Measurements from ENCODE around the gene TBL2. TPM values are rescaled to one million over a fixed set of nuclear protein-coding genes. Genes with fewer than 3 reads are reported as not detected.
"Not testable (repeated sequence)": the region's sequence is repeated elsewhere in the genome, so short reads cannot be mapped to it uniquely, and the experiment has no call there.

The TBL2 gene
- total and polyA plus RNA-seq, 2 donors (not counting 1 experiment from before 2014, with no cell fraction given): 15.1 to 34.6 TPM

- Histone ChIP-seq H4K20me1 (ENCODE audit: control insufficient read depth, insufficient read depth, low read length, poor library complexity, severe bottlenecking) (no peaks in the 10 kb centered on the region), H3K9me3 (ENCODE audit: control extremely low read depth in 1 of 3, control insufficient read depth in 2 of 3, insufficient read depth in 1 of 3, low read length in 2 of 3) (peaks cover 0 to 12% (median 0%) of the 10 kb centered on the region in 3 donors), H3K9ac (ENCODE audit: low read length) (no peak overlapping the region), H3K27ac (ENCODE audit: low read length in 2 of 2) (no peak overlapping the region), H3K4me1 (ENCODE audit: control insufficient read depth in 2 of 2, insufficient read depth in 2 of 2, low read length in 2 of 2) (peaks cover 14 to 21% of the 10 kb centered on the region in 2 donors), H3K4me2 (replicated peaks; ENCODE audit: low read depth, low read length, poor library complexity, severe bottlenecking) (no peak overlapping the region), H3K27me3 (replicated peaks in 1 of 4; ENCODE audit: control extremely low read depth in 1 of 4, control insufficient read depth in 3 of 4, insufficient read depth in 4 of 4, low read length in 3 of 4) (peaks cover 0 to 46% (median 20%) of the 10 kb centered on the region in 4 experiments), H3K79me2 (ENCODE audit: control insufficient read depth, insufficient read depth, low read length) (no peaks in the 10 kb centered on the region), H3K4me3 (ENCODE audit: control extremely low read depth in 1 of 5, extremely low read depth in 1 of 5, insufficient read depth in 1 of 5, low read depth in 2 of 5, low read length in 4 of 5) (no peak overlapping the region), H3K36me3 (replicated peaks in 1 of 2; ENCODE audit: control extremely low read depth in 1 of 2, control insufficient read depth in 1 of 2, extremely low read depth in 1 of 2, insufficient read depth in 2 of 2, low read length in 1 of 2) (no peaks in the 10 kb centered on the region), H2AFZ (ENCODE audit: insufficient read depth, low read depth, low read length, poor library complexity, severe bottlenecking) (no peak overlapping the region)
- 63% methylated on average over 7 of the region's 7 CpGs for WGBS (ENCODE audit: insufficient coverage)
- Mint-ChIP-seq H3K4me3 (no peak overlapping the region), H3K9me3 (ENCODE audit: insufficient read depth) (no peaks in the 10 kb centered on the region), H3K4me1 (peaks cover 16% of the 10 kb centered on the region), H3K27me3 (peaks cover 24% of the 10 kb centered on the region), H3K27ac (no peak overlapping the region)
- ChIA-PET POLR2A (no interaction called here), CTCF (interaction anchor here (0.6 to 1.7 kb wide), 3 partner anchors 8 to 22 kb away, joined by 3 to 5 read pairs (median 3); no protein-coding TSS in a partner anchor)
- intact Hi-C loops (cut with micrococcal nuclease): no loop called here
- DNase-seq (no peak), ATAC-seq (ENCODE audit: low read depth) (no peak)
- TF ChIP-seq, protein P1, sequence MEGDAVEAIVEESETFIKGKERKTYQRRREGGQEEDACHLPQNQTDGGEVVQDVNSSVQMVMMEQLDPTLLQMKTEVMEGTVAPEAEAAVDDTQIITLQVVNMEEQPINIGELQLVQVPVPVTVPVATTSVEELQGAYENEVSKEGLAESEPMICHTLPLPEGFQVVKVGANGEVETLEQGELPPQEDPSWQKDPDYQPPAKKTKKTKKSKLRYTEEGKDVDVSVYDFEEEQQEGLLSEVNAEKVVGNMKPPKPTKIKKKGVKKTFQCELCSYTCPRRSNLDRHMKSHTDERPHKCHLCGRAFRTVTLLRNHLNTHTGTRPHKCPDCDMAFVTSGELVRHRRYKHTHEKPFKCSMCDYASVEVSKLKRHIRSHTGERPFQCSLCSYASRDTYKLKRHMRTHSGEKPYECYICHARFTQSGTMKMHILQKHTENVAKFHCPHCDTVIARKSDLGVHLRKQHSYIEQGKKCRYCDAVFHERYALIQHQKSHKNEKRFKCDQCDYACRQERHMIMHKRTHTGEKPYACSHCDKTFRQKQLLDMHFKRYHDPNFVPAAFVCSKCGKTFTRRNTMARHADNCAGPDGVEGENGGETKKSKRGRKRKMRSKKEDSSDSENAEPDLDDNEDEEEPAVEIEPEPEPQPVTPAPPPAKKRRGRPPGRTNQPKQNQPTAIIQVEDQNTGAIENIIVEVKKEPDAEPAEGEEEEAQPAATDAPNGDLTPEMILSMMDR (IDR thresholded peaks at IDR 0.05): no peak
- no peak for TF ChIP-seq EZH2 (IDR thresholded peaks at IDR 0.05; ENCODE audit: borderline replicate concordance, insufficient read depth, low read depth, low read length, poor library complexity, severe bottlenecking)
Measured at GRCh38 chr7:73621168-73622063, 43.0 kb upstream of the TBL2 start.

DNA sequence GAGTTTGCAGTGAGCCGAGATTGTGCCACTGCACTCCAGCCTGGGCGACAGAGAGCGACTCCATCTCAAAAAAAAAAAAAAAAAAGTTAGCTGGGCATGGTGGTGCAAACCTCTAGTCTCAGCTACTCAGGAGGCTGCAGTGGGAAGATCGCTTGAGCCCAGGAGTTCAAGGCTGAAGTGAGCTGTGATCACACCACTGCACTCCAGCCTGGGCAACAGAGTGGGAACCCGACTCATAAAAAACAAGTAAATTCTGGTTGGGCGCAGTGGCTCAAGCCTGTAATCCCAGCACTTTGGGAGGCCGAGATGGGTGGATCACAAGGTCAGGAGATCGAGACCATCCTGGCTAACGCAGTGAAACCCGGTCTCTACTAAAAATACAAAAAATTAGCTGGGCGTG is 41.0 kb upstream of the TBL2 start:
- Histone ChIP-seq H3K27me3 (replicated peaks in 1 of 4; ENCODE audit: control extremely low read depth in 1 of 4, control insufficient read depth in 3 of 4, insufficient read depth in 4 of 4, low read length in 3 of 4) (peaks cover 0 to 37% (median 17%) of the 10 kb centered on the region in 4 experiments), H3K4me1 (ENCODE audit: control insufficient read depth in 2 of 2, insufficient read depth in 2 of 2, low read length in 2 of 2) (peaks cover 14 to 18% of the 10 kb centered on the region in 2 donors)
- H3K36me3 ChIP-seq (replicated peaks in 1 of 2; ENCODE audit: control extremely low read depth in 1 of 2, control insufficient read depth in 1 of 2, extremely low read depth in 1 of 2, insufficient read depth in 2 of 2, low read length in 1 of 2); H4K20me1 ChIP-seq (ENCODE audit: control insufficient read depth, insufficient read depth, low read length, poor library complexity, severe bottlenecking); H3K9me3 Mint-ChIP-seq (ENCODE audit: insufficient read depth); H2AFZ ChIP-seq (ENCODE audit: insufficient read depth, low read depth, low read length, poor library complexity, severe bottlenecking); POLR2A ChIA-PET; H3K79me2 ChIP-seq (ENCODE audit: control insufficient read depth, insufficient read depth, low read length); H3K27ac ChIP-seq (ENCODE audit: low read length in 2 of 2); H3K4me3 ChIP-seq (ENCODE audit: control extremely low read depth in 1 of 5, extremely low read depth in 1 of 5, insufficient read depth in 1 of 5, low read depth in 2 of 5, low read length in 4 of 5); H3K4me3 Mint-ChIP-seq; ATAC-seq (ENCODE audit: low read depth); H3K9ac ChIP-seq (ENCODE audit: low read length); H3K9me3 ChIP-seq (ENCODE audit: control extremely low read depth in 1 of 3, control insufficient read depth in 2 of 3, insufficient read depth in 1 of 3, low read length in 2 of 3); DNase-seq; H3K27ac Mint-ChIP-seq; intact Hi-C loops (cut with micrococcal nuclease); H3K4me2 ChIP-seq (replicated peaks; ENCODE audit: low read depth, low read length, poor library complexity, severe bottlenecking): not testable (repeated sequence)
- H3K4me1 Mint-ChIP-seq: peaks cover 13% of the 10 kb centered on the region
- peaks cover 20% of the 10 kb centered on the region for H3K27me3 Mint-ChIP-seq
- CTCF ChIA-PET: interaction anchor here (0.5 to 1.2 kb wide), 3 partner anchors 10 to 105 kb away, joined by 3 to 4 read pairs (median 3); no protein-coding TSS in a partner anchor
- 77% methylated on average over 4 of the region's 11 CpGs for WGBS (ENCODE audit: insufficient coverage)
